Embryonic facial prominence (tissue), 1 donor: ENCODE data around the gene PHOX2B.
"Not testable (repeated sequence)": the region's sequence is repeated elsewhere in the genome, so short reads cannot be mapped to it uniquely, and the experiment has no call there.

ENCODE experiments used
- DNase-seq: peaks from one replicate; pipeline ENCODE4 v3.0.0-alpha.2; 2016; ENCODE audit errors: extremely low spot score

The PHOX2B gene

GRCh38 chr4:41748074-41748570, 403 bp downstream of the PHOX2B start:
- no peak for DNase-seq

GRCh38 chr4:41747230-41748055, 1.1 kb downstream of the PHOX2B start:
- DNase-seq = no peak

- no peak for DNase-seq
These were observed 1.9 kb downstream of the PHOX2B start for GRCh38 chr4:41746440-41747229.

GRCh38 chr4:41746025-41746439, 2.5 kb downstream of the PHOX2B start:
- no peak for DNase-seq

- no peak for DNase-seq
These were observed 3.1 kb downstream of the PHOX2B start for GRCh38 chr4:41745292-41746024.

GRCh38 chr4:41744572-41745291, 3.8 kb downstream of the PHOX2B start:
- no peak for DNase-seq

GRCh38 chr4:41741354-41741753, 7.2 kb downstream of the PHOX2B start:
- no peak for DNase-seq

- DNase-seq = not testable (repeated sequence)
These were observed 11.0 kb downstream of the PHOX2B start for GRCh38 chr4:41737491-41737890.

- DNase-seq = no peak
These were observed 14.2 kb downstream of the PHOX2B start for GRCh38 chr4:41734371-41734770.

GRCh38 chr4:41731569-41732126, 16.9 kb downstream of the PHOX2B start:
- DNase-seq = no peak

GRCh38 chr4:41728573-41728913, 20.0 kb downstream of the PHOX2B start:
- no peak for DNase-seq

GRCh38 chr4:41727861-41728572, 20.5 kb downstream of the PHOX2B start:
- DNase-seq = no peak

- DNase-seq = no peak
These were observed 23.3 kb downstream of the PHOX2B start for GRCh38 chr4:41725254-41725653.

- DNase-seq = no peak
These were observed 25.2 kb downstream of the PHOX2B start for GRCh38 chr4:41723286-41723685.

- DNase-seq = no peak
These were observed 26.3 kb downstream of the PHOX2B start for GRCh38 chr4:41722181-41722580.

GRCh38 chr4:41719417-41719816, 29.1 kb downstream of the PHOX2B start:
- no peak for DNase-seq

- DNase-seq = no peak
These were observed 29.6 kb downstream of the PHOX2B start for GRCh38 chr4:41718907-41719306.

GRCh38 chr4:41715155-41715554, 33.4 kb downstream of the PHOX2B start:
- DNase-seq = no peak

GRCh38 chr4:41714364-41715000, 34.0 kb downstream of the PHOX2B start:
- DNase-seq = no peak

- DNase-seq = no peak
These were observed 34.8 kb downstream of the PHOX2B start for GRCh38 chr4:41713768-41714167.
